Fibroblast of upper back skin (primary cell): ENCODE data around the gene GRID1.
"Not testable (repeated sequence)": the region's sequence is repeated elsewhere in the genome, so short reads cannot be mapped to it uniquely, and the experiment has no call there.

ENCODE experiments used
- DNase-seq: peaks from one replicate; pipeline ENCODE4 v3.0.0-alpha.2; 2013

GRID1 gene

DNA sequence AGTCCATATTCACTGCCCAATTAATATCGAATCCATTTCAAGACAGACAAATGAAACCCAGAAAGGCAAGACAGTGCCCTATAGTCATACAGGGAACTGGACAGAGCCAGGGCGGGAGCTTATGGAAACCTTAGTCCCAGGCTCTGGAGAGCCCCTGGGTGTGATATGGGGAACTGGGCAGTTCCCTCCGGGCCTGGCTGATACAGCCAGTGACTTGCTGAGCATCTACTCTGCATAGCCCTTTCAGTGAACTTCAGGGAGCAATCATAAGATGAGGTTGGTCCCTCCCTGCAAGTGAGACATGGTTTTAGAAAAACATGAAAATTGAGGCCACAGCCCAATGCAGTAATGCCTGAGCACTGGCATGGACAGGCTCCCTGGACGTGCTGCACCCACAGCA lies 241.9 kb downstream of the GRID1 start:
- DNase-seq: no peak

- DNase-seq: no peak
Measured at GRCh38 chr10:86123715-86124114, 242.9 kb downstream of the GRID1 start.

DNA sequence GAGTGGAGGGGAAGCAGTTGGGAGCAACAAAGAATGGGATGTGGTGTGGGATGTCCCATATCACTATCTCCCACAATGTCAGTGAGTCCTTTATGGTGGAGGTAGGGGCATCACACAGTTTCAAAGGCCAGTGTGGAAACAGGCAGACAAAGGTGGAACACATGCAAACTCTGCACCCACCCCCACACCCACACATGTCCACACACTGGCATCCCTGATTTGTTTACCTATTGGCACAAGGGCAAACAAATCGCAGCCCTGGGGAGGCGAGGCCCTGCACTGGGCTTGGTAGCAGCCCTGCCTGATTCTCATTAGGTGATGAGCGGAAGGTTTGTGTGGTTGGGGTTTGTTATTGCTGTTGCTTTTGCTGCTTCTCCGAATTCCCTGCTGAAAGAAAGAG lies 243.3 kb downstream of the GRID1 start:
- DNase-seq: no peak

- no peak for DNase-seq
Measured at GRCh38 chr10:86122646-86123045, 243.9 kb downstream of the GRID1 start.

DNA sequence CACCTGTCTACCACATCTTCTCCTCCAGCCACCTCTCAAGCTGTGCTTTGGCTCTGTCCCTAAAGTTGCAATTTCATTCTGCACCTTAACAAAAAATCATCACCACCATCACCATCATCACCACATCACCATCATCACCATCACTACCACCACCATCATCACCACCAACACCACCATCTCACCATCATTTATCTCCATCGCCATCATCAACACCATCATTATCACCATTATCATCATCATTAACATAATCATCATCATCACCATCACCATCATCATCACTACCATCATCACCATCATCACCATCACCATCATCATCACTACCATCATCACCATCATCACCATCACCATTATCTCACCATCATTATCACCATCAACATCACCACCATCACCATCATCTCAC lies 245.4 kb downstream of the GRID1 start:
- no peak for DNase-seq

DNA sequence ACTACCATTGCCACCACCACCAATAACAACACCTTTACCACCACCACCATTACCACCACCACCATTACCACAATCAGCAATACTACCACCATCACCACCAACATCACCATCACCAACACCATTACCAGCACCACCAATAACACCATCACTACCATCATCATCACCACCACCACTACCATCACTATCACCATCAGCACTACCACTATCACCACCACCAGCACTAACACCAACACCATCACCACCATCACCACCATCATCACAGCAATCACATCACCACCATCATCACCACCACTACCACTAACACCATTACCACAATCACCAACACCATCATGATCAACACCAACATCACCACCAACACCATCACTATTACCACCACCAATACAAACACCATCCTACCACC lies 249.5 kb downstream of the GRID1 start:
- no peak for DNase-seq

GRCh38 chr10:86113983-86114382 lies 252.6 kb downstream of the GRID1 start:
- DNase-seq: no peak

DNA sequence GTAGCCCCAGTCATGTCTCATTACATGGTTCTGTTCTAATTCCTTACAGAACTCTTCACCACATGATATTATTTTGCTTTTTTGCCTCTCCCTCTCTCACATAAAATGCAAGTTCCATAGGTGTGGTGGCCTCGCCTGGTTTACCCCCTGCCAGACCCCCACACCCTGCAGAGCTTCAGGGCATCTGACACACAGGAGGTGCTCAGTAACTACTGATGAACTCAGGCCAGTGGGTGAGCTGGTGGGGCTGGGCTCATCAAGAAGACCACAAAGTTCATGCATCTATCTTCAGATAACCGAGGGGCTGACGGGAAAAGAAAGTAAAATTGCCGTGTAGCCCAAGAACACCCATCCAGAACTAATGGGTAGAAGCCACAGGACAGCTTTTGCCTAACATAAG lies 253.1 kb downstream of the GRID1 start:
- no peak for DNase-seq

- no peak for DNase-seq
Measured at GRCh38 chr10:86113044-86113443, 253.6 kb downstream of the GRID1 start.

DNA sequence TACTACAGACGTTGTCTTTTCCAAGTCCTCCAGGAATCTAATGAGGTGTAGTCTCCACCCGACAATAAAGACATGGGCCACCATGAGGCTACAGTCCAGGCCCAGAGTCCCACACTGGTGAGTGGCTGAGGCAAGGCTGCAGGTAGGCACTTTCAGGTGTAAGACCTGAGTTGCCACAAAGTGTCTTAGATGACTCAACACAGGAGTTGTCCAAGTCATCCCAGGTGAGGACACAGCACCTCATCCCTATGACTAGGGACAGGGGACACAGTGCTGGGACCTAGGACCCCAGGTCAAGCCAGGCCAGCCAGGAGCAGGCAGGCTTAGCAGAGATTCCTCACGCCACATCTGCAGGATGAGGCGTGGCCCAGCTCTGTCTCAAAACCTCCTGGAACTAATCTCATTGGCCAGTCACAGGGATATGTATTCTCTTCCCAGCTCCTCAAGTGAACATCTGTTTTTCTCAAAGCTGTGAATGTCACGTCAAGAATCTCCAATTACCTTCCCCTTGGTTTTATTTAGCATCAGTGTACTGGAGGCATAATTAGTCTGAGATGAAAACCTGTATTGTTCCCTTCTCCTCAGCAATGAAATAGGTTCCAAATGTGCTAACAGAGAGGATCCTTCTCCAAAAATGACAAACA lies 254.6 kb downstream of the GRID1 start:
- no peak for DNase-seq

DNA sequence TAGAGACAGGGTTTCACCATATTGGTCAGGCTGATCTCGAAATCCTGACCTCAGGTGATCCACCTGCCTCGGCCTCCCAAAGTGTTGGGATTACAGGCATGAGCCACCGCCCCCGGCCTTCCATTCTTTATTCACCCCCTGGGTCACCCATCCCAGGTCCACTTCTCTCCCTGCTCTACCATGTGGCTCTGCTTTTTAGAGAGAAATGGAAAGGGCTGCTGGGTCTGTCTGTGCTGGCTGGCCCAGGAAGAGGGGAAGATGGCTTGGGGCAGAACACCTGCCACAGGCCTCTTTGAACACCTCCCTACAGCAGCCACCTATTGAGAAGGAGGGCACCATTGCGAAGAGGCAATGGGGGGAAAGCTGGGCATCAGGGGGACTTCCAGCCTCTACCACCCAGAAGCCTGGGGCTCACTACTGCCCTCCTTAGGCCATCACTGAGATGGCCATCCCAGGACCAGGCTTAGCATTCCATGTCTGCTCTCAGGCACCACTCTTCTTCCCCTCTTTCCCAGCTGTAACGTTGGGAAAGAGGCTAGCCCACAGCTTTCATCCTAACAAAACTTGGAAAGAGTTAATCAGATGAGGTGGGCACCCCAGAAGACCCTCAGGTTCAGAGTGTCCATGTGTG lies 256.3 kb downstream of the GRID1 start:
- DNase-seq: no peak

DNA sequence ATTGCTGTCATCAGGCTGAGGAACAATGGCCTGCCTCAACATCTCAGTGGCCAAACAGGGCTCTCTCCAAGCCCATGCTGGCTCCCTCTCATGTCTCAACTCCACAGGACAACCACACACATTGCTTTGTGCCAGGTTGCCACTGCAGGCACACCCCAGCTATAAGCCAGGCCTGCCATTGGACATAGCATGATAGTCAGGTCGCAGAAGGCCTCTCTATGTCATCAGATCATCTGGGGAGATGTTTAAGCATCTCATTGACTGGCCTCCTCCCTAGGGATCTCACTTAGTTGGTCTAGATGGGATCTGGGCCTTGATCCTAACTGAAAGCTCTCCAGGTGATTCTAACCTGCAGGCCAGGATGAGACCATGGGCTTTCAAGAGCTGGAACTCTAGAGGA lies 257.2 kb downstream of the GRID1 start:
- DNase-seq: no peak

DNA sequence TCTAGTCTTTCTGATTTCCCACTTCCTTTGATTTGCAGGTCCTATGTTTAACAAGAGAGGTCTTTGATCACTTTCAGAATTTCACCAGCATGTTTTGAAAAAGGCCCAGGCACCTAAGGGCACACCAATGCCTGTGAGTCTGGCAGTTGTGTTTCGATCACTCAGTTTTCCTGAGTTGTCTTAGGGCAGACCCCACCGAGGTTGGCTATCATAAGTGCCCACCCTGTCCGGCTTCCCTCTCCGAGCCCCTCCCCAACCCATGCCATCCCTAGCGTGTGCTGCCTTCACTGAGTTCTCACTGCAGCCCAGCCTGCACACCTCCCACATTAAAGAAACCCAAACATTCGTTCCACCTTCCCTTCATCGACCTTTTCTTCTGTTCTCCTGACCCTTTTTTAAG lies 257.9 kb downstream of the GRID1 start:
- DNase-seq: no peak

- DNase-seq: not testable (repeated sequence)
Measured at GRCh38 chr10:86107611-86108310, 258.8 kb downstream of the GRID1 start.

GRCh38 chr10:86107131-86107530 lies 259.5 kb downstream of the GRID1 start:
- DNase-seq: no peak

DNA sequence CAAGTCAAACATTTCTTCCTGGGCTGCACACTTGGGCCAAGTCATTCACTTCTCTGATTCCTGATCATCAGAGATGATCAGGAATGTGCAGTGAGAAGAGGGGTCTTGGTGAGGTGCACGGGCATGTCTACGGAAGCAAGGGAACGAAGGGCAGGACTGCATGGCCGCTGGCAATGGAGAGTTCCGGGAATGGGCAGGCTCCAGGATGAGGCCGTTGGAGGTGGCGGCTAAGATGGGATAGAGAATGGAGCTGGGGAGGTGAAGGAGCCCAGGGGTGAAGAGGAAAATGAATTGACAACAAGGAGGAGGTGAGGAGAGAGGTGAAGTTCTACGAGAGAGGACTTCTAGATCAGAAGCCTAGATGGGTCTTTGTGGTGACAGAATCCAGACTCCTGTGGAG lies 260.0 kb downstream of the GRID1 start:
- DNase-seq: no peak

DNA sequence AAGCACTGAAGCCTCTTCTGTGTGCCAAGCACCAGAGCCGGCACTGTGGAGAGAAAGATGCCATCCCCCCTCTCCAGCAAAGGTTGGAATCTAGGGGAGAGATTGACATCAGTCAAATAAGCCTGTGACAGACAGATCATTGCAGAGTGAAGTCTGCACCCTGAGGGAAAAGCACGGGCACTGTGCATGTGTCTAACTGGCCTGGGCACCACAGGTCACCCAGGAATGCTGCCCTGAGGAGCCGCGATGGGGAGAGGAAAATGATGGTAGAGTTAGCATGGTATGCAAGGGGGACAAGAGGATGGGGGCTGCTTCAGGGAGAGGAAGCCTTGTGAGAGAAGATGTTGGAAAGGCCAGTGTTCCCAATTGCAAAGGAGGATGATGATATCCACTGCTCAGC lies 261.0 kb downstream of the GRID1 start:
- DNase-seq: no peak

DNA sequence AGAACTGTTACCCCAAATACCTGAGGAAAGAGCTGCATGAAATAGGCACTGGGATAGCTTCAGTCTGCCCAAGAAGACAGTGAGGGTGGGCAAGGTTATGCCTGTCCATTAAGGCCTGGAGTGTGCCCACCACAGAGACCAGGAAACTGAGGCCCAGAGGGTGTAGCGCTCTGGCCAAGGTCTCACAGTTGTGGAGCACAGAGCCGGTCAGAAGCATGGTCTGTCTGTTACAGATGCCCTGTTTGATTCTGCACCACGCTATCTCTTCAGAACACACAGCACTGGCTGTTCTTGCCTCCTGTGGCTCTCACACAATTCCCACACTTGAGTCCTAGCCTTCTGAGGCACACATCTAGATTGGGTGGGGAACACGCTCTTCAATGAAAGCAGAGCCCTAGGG lies 261.4 kb downstream of the GRID1 start:
- no peak for DNase-seq

- no peak for DNase-seq
Measured at GRCh38 chr10:86104611-86105145, 261.9 kb downstream of the GRID1 start.

DNA sequence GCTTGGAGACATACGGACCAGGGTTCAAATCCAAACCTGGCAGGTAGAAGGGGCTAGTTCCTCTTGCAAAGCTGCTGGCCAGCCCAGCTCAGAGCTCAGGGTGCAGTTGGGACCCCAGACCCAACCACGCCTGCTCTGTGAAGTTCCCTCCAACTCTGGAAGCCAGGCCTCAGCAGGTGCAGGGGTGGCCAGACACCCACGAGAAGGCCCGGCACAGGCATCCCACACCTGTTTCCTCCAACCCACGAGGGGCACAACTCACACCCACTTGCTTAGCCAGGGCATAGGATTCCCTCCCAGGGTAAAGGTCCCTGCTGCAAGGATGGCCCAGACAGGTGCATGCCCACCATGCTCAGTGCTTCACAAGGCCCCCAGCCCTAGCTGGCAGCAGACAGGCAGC lies 262.4 kb downstream of the GRID1 start:
- DNase-seq: no peak

GRCh38 chr10:86103391-86104101 lies 263.0 kb downstream of the GRID1 start:
- DNase-seq: no peak

- no peak for DNase-seq
Measured at GRCh38 chr10:86102451-86102850, 264.1 kb downstream of the GRID1 start.

GRCh38 chr10:86102031-86102430 lies 264.6 kb downstream of the GRID1 start:
- no peak for DNase-seq
